Ishikawa (cell line): ENCODE measurements around the gene COPE.

ENCODE experiments used
- CEBPB ChIP-seq: IDR thresholded peaks from 2 replicates; pipeline ENCODE4 v1.6.1; 2012
- CREB1 ChIP-seq: IDR thresholded peaks from 2 replicates; pipeline ENCODE4 v1.6.1; 2012; ENCODE audit warnings: low read depth
- EGR1 ChIP-seq: IDR thresholded peaks from 2 replicates; pipeline ENCODE4 v1.6.1; 2012
- EP300 ChIP-seq: IDR thresholded peaks from 2 replicates; pipeline ENCODE4 v1.6.1; 2012; ENCODE audit warnings: borderline replicate concordance
- FOXM1 ChIP-seq: IDR thresholded peaks from 2 replicates; pipeline ENCODE4 v1.6.1; 2012; ENCODE audit warnings: low read depth, borderline replicate concordance
- MAX ChIP-seq: IDR thresholded peaks from 2 replicates; pipeline ENCODE4 v1.6.1; 2012
- NFIC ChIP-seq: IDR thresholded peaks from 2 replicates; pipeline ENCODE4 v1.6.1; 2012
- RAD21 ChIP-seq: IDR thresholded peaks from 2 replicates; pipeline ENCODE4 v1.6.1; 2012; ENCODE audit warnings: low read depth
- REST ChIP-seq: IDR thresholded peaks from 2 replicates; pipeline ENCODE4 v1.6.1; 2012; ENCODE audit warnings: low read depth, mild to moderate bottlenecking
- TAF1 ChIP-seq: IDR thresholded peaks from 2 replicates; pipeline ENCODE4 v1.6.1; 2012; ENCODE audit warnings: low read depth, mild to moderate bottlenecking
- TCF12 ChIP-seq: IDR thresholded peaks from 2 replicates; pipeline ENCODE4 v1.6.1; 2012; ENCODE audit warnings: low read depth
- TEAD4 ChIP-seq: IDR thresholded peaks from 2 replicates; pipeline ENCODE4 v1.6.1; 2012
- USF1 ChIP-seq: IDR thresholded peaks from 2 replicates; pipeline ENCODE4 v1.6.1; 2012
- YY1 ChIP-seq: IDR thresholded peaks from 2 replicates; pipeline ENCODE4 v1.6.1; 2012; ENCODE audit warnings: low read depth
- ZBTB7A ChIP-seq: IDR thresholded peaks from 2 replicates; pipeline ENCODE4 v1.6.1; 2012; ENCODE audit warnings: low read depth

Gene COPE

GRCh38 chr19:18942692-18943091 is 23.5 kb upstream of the COPE start:
- TF ChIP-seq TAF1, result no peak
- no peak for TF ChIP-seq TEAD4
- no peak for TF ChIP-seq YY1
- no peak for TF ChIP-seq FOXM1
- TF ChIP-seq NFIC, result no peak
- no peak for TF ChIP-seq CEBPB
- no peak for TF ChIP-seq MAX
- no peak for TF ChIP-seq REST
- no peak for TF ChIP-seq EGR1
- TF ChIP-seq ZBTB7A, result no peak

GRCh38 chr19:18941628-18942354 is 22.6 kb upstream of the COPE start:
- TF ChIP-seq TAF1, result no peak
- TF ChIP-seq YY1, result no peak
- TF ChIP-seq EGR1, result no peak
- no peak for TF ChIP-seq CREB1
- TF ChIP-seq MAX, result no peak
- TF ChIP-seq RAD21, result no peak
- no peak for TF ChIP-seq NFIC
- no peak for TF ChIP-seq ZBTB7A
- no peak for TF ChIP-seq FOXM1
- no peak for TF ChIP-seq EP300
- TF ChIP-seq TCF12, result no peak
- TF ChIP-seq TEAD4, result no peak
- no peak for TF ChIP-seq USF1
- no peak for TF ChIP-seq CEBPB
- no peak for TF ChIP-seq REST

- TF ChIP-seq RAD21 (peak; percentile 18; the same call in 1 of the 2 replicates), EGR1 (0 out of 2 replicates have a peak, but pooled peaks have one; percentile 9), MAX (peak; percentile 35; the same call in 1 of the 2 replicates), USF1 (no peak)
Observed at GRCh38 chr19:18940769-18941627, 21.8 kb upstream of the COPE start, which contains the start of gene HOMER3. Gene HOMER3, minus strand, starts transcription at chr19:18941217. Its CDS starts 2,235 bp downstream, at chr19:18938982.

GRCh38 chr19:18939922-18940768 is 21.0 kb upstream of the COPE start:
- TF ChIP-seq NFIC (no peak), TEAD4 (peak; percentile 55), TCF12 (peak; percentile 51; the same call in 1 of the 2 replicates), EGR1 (peak; percentile 8; the same call in 1 of the 2 replicates), ZBTB7A (peak; percentile 83; the same call in 1 of the 2 replicates), YY1 (no peak), EP300 (peak; percentile 49; the same call in 1 of the 2 replicates), MAX (peak; percentile 38; the same call in 1 of the 2 replicates), REST (no peak)
